ENCODE results near the gene THADA.

Gene THADA

DNA sequence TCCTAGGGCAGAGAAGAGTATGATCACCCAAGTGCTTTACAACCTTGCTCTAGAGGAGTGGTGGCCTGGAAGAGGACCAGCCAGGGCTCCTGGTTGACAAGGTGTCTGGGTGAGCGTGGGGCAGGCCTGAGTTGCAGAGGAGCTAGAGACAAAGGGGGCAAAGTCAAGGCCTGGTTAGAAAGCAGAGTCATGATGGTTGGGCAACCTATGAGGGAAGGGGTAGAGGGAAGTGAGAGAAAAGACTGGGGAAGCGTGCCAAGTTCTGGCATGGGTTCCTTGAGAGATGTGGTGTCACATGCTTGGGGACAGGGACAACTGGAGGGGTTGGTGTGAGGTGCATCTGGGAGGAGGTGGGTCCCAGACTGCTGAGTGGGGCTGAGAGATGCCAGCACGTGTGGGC, 382.9 kb downstream of the THADA start:
- Histone ChIP-seq H3K9me3 (ENCODE audit: control insufficient read depth in 2 of 2, low read length in 2 of 2) (no peaks in the 10 kb centered on the region), H3K4me1 (ENCODE audit: control insufficient read depth in 2 of 2, insufficient read depth in 2 of 2, low read length in 2 of 2) (peaks cover 23 to 30% of the 10 kb centered on the region in 2 donors), H3K27me3 (ENCODE audit: control insufficient read depth in 2 of 2, insufficient read depth in 2 of 2, low read length in 2 of 2) (no peaks in the 10 kb centered on the region), H3K36me3 (ENCODE audit: control insufficient read depth in 2 of 2, insufficient read depth in 2 of 2, low read length in 2 of 2) (no peaks in the 10 kb centered on the region), H3K9ac (ENCODE audit: low read depth in 1 of 2, low read length in 2 of 2) (no peak overlapping the region), H3K27ac (ENCODE audit: low read depth in 2 of 2, low read length in 2 of 2) (peak overlapping the region in 1 of 2 donors; percentile 14), H3K4me3 (ENCODE audit: low read length in 2 of 2) (no peak overlapping the region)

GRCh38 chr2:43212216-43212835, 383.5 kb downstream of the THADA start:
- Histone ChIP-seq H3K9ac (ENCODE audit: low read depth in 1 of 2, low read length in 2 of 2) (no peak overlapping the region), H3K4me3 (ENCODE audit: low read length in 2 of 2) (no peak overlapping the region), H3K4me1 (ENCODE audit: control insufficient read depth in 2 of 2, insufficient read depth in 2 of 2, low read length in 2 of 2) (peaks cover 18 to 26% of the 10 kb centered on the region in 2 donors)

GRCh38 chr2:43210467-43211303, 385.2 kb downstream of the THADA start:
- no peaks in the 10 kb centered on the region for H3K27me3 ChIP-seq (ENCODE audit: control insufficient read depth in 2 of 2, insufficient read depth in 2 of 2, low read length in 2 of 2)
- peak overlapping the region; percentile 56 to 73 for H3K9ac ChIP-seq (ENCODE audit: low read depth in 1 of 2, low read length in 2 of 2)
- peak overlapping the region; percentile 80 to 81 for H3K27ac ChIP-seq (ENCODE audit: low read depth in 2 of 2, low read length in 2 of 2)
- H3K9me3 ChIP-seq (ENCODE audit: control insufficient read depth in 2 of 2, low read length in 2 of 2): no peaks in the 10 kb centered on the region
- H3K36me3 ChIP-seq (ENCODE audit: control insufficient read depth in 2 of 2, insufficient read depth in 2 of 2, low read length in 2 of 2): no peaks in the 10 kb centered on the region
- peaks cover 15 to 25% of the 10 kb centered on the region in 2 donors for H3K4me1 ChIP-seq (ENCODE audit: control insufficient read depth in 2 of 2, insufficient read depth in 2 of 2, low read length in 2 of 2)
- H3K4me3 ChIP-seq (ENCODE audit: low read length in 2 of 2): peak overlapping the region in 1 of 2 donors; percentile 22

More at GRCh38 chr2:43212216-43212835, 383.5 kb downstream of the THADA start:
- Histone ChIP-seq H3K27ac (ENCODE audit: low read depth in 2 of 2, low read length in 2 of 2) (no peak overlapping the region), H3K36me3 (ENCODE audit: control insufficient read depth in 2 of 2, insufficient read depth in 2 of 2, low read length in 2 of 2) (no peaks in the 10 kb centered on the region), H3K9me3 (ENCODE audit: control insufficient read depth in 2 of 2, low read length in 2 of 2) (no peaks in the 10 kb centered on the region), H3K27me3 (ENCODE audit: control insufficient read depth in 2 of 2, insufficient read depth in 2 of 2, low read length in 2 of 2) (no peaks in the 10 kb centered on the region)

DNA sequence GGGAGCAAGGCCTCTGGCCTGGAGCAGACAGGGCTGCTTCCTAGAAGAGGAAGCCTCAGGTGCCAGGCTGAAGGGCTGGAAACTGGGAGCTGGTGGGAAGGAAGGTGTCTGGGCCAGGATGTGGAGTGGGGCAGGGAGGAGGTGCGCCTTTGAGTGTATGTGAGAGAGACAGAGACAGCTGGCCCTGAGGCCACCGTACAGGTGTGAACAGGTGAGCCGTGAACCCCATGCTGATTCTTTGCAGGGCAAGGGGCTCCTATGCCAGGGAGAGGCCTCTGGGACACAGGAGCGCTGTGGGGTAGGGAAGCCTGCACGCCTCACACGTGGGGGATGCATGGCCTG, 385.7 kb downstream of the THADA start:
- H3K9ac ChIP-seq (ENCODE audit: low read depth in 1 of 2, low read length in 2 of 2): peak overlapping the region; percentile 28 to 56
- H3K36me3 ChIP-seq (ENCODE audit: control insufficient read depth in 2 of 2, insufficient read depth in 2 of 2, low read length in 2 of 2): no peaks in the 10 kb centered on the region
- no peaks in the 10 kb centered on the region for H3K27me3 ChIP-seq (ENCODE audit: control insufficient read depth in 2 of 2, insufficient read depth in 2 of 2, low read length in 2 of 2)
- peaks cover 15 to 25% of the 10 kb centered on the region in 2 donors for H3K4me1 ChIP-seq (ENCODE audit: control insufficient read depth in 2 of 2, insufficient read depth in 2 of 2, low read length in 2 of 2)
- H3K9me3 ChIP-seq (ENCODE audit: control insufficient read depth in 2 of 2, low read length in 2 of 2): no peaks in the 10 kb centered on the region
- peak overlapping the region; percentile 80 to 81 for H3K27ac ChIP-seq (ENCODE audit: low read depth in 2 of 2, low read length in 2 of 2)
- H3K4me3 ChIP-seq (ENCODE audit: low read length in 2 of 2): no peak overlapping the region

DNA sequence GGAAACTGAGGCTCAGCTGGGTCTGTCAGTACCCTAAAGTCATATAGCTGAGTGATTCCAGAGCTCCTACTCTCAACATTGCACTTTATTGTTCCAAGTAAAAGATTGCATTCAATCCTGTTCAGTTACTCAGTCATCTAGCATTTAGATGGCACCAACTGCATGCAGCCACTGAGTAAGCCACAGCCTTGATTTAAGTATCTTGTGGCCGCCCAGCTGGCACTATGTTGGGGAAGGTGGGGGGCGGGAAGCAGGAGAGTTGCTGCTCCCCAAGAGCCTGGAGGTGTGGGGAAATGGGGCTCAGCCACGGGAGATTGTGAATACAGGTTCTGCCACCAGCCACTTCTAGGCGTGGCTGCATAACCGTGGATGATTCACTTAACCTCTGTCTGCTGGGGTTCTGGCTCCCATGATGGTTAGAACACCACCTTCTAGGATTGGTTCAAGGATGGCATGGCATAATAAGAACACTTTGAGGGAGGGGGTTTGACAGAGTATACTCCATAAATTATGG, 386.6 kb downstream of the THADA start:
- no peaks in the 10 kb centered on the region for H3K9me3 ChIP-seq (ENCODE audit: control insufficient read depth in 2 of 2, low read length in 2 of 2)
- no peak overlapping the region for H3K4me3 ChIP-seq (ENCODE audit: low read length in 2 of 2)
- peaks cover 15 to 25% of the 10 kb centered on the region in 2 donors for H3K4me1 ChIP-seq (ENCODE audit: control insufficient read depth in 2 of 2, insufficient read depth in 2 of 2, low read length in 2 of 2)
- H3K27me3 ChIP-seq (ENCODE audit: control insufficient read depth in 2 of 2, insufficient read depth in 2 of 2, low read length in 2 of 2): no peaks in the 10 kb centered on the region
- H3K27ac ChIP-seq (ENCODE audit: low read depth in 2 of 2, low read length in 2 of 2): peak overlapping the region in 1 of 2 donors; percentile 13
- H3K36me3 ChIP-seq (ENCODE audit: control insufficient read depth in 2 of 2, insufficient read depth in 2 of 2, low read length in 2 of 2): no peaks in the 10 kb centered on the region
- H3K9ac ChIP-seq (ENCODE audit: low read depth in 1 of 2, low read length in 2 of 2): no peak overlapping the region

DNA sequence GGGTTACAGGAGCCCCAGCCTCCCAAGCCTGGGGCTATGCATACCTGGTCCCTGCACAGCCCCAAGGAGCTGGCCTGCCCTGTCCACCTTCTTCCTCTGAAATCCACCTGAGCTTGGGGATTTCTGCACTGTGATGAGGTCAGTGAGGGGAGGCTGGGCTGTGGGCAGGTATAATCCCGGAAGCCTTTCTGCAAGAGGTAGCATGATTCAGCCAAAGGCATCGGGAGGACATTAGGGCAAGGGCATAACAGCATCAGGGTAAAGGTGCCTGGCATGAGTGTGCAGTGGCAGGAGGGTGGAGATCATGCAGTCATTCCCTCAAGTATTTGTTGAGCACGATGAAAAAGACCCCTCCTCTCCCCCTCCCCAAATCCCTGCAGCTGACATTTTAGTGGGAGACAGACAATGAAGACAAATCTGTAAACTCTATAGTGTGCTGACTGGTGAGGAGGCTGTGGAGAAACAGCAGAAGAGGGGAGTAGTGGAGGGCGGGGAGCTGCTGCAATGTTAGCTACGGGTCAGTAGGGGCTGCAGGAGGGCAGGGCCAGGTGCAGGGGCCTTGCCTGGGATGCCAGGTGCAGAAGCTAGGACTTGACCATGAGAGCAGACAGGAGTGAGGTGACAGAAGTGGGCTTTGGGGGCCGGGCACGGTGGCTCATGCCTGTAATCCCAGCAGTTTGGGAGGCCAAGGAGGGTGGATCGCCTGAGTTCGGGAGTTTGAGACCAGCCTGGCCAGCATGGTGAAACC, 388.1 kb downstream of the THADA start:
- H3K27ac ChIP-seq (ENCODE audit: low read depth in 2 of 2, low read length in 2 of 2): no peak overlapping the region
- no peak overlapping the region for H3K9ac ChIP-seq (ENCODE audit: low read depth in 1 of 2, low read length in 2 of 2)
- H3K9me3 ChIP-seq (ENCODE audit: control insufficient read depth in 2 of 2, low read length in 2 of 2): no peaks in the 10 kb centered on the region
- H3K27me3 ChIP-seq (ENCODE audit: control insufficient read depth in 2 of 2, insufficient read depth in 2 of 2, low read length in 2 of 2): no peaks in the 10 kb centered on the region
- peaks cover 15 to 25% of the 10 kb centered on the region in 2 donors for H3K4me1 ChIP-seq (ENCODE audit: control insufficient read depth in 2 of 2, insufficient read depth in 2 of 2, low read length in 2 of 2)
- no peaks in the 10 kb centered on the region for H3K36me3 ChIP-seq (ENCODE audit: control insufficient read depth in 2 of 2, insufficient read depth in 2 of 2, low read length in 2 of 2)
- no peak overlapping the region for H3K4me3 ChIP-seq (ENCODE audit: low read length in 2 of 2)

GRCh38 chr2:43206602-43207001, 389.2 kb downstream of the THADA start:
- Histone ChIP-seq H3K27ac (ENCODE audit: low read depth in 2 of 2, low read length in 2 of 2) (no peak overlapping the region), H3K27me3 (ENCODE audit: control insufficient read depth in 2 of 2, insufficient read depth in 2 of 2, low read length in 2 of 2) (no peaks in the 10 kb centered on the region), H3K4me1 (ENCODE audit: control insufficient read depth in 2 of 2, insufficient read depth in 2 of 2, low read length in 2 of 2) (peaks cover 15 to 25% of the 10 kb centered on the region in 2 donors), H3K4me3 (ENCODE audit: low read length in 2 of 2) (no peak overlapping the region), H3K9me3 (ENCODE audit: control insufficient read depth in 2 of 2, low read length in 2 of 2) (no peaks in the 10 kb centered on the region), H3K36me3 (ENCODE audit: control insufficient read depth in 2 of 2, insufficient read depth in 2 of 2, low read length in 2 of 2) (no peaks in the 10 kb centered on the region), H3K9ac (ENCODE audit: low read depth in 1 of 2, low read length in 2 of 2) (no peak overlapping the region)

- H3K4me1 ChIP-seq (ENCODE audit: control insufficient read depth in 2 of 2, insufficient read depth in 2 of 2, low read length in 2 of 2): peaks cover 0 to 9% of the 10 kb centered on the region in 2 donors
- no peaks in the 10 kb centered on the region for H3K36me3 ChIP-seq (ENCODE audit: control insufficient read depth in 2 of 2, insufficient read depth in 2 of 2, low read length in 2 of 2)
- H3K27ac ChIP-seq (ENCODE audit: low read depth in 2 of 2, low read length in 2 of 2): no peak overlapping the region
- no peaks in the 10 kb centered on the region for H3K9me3 ChIP-seq (ENCODE audit: control insufficient read depth in 2 of 2, low read length in 2 of 2)
- H3K27me3 ChIP-seq (ENCODE audit: control insufficient read depth in 2 of 2, insufficient read depth in 2 of 2, low read length in 2 of 2): no peaks in the 10 kb centered on the region
- no peak overlapping the region for H3K9ac ChIP-seq (ENCODE audit: low read depth in 1 of 2, low read length in 2 of 2)
- no peak overlapping the region for H3K4me3 ChIP-seq (ENCODE audit: low read length in 2 of 2)
These were observed 392.5 kb downstream of the THADA start for GRCh38 chr2:43203373-43203772.

DNA sequence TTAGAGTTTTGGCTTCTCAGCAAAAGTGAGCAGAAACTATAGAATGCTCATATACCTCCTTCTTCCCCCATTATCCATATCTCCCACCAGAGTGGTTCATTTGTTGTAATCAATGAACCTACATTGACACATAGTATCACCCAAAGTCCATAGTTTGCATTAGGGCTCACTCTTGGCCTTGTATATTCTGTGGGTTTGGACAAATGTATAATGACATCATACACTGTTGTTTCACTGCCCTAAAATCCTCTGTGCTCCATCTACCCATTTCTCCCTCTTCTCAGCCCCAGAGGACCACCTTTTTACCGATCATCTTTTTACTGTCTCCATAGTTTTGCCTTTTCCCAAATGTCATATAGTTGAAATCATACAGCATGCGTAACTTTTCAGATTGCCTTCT, 393.5 kb downstream of the THADA start:
- H3K9ac ChIP-seq (ENCODE audit: low read depth in 1 of 2, low read length in 2 of 2): no peak overlapping the region
- H3K27ac ChIP-seq (ENCODE audit: low read depth in 2 of 2, low read length in 2 of 2): no peak overlapping the region
- H3K4me1 ChIP-seq (ENCODE audit: control insufficient read depth in 2 of 2, insufficient read depth in 2 of 2, low read length in 2 of 2): peaks cover 0 to 6% of the 10 kb centered on the region in 2 donors
- no peaks in the 10 kb centered on the region for H3K27me3 ChIP-seq (ENCODE audit: control insufficient read depth in 2 of 2, insufficient read depth in 2 of 2, low read length in 2 of 2)
- no peaks in the 10 kb centered on the region for H3K36me3 ChIP-seq (ENCODE audit: control insufficient read depth in 2 of 2, insufficient read depth in 2 of 2, low read length in 2 of 2)
- H3K9me3 ChIP-seq (ENCODE audit: control insufficient read depth in 2 of 2, low read length in 2 of 2): no peaks in the 10 kb centered on the region
- no peak overlapping the region for H3K4me3 ChIP-seq (ENCODE audit: low read length in 2 of 2)

DNA sequence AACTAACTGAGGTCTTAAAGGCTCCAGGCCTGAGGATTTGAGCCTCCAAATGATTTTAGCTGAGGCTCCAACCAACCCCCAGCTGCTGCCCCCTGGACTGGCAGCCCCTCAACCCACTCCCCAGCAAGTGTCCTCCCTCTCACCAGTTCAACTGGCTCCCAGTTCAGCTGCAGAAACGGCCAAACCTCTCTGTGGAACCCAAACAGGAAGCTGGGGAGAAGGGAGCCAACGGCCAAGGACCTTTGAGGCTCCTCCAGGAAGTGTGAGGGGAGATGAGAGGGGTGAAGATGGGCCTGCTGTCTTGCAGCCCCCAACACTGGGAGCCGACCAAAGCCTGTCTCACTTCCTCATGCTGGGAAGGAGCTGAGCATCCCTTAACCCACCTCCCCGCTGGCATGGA, 394.3 kb downstream of the THADA start:
- Histone ChIP-seq H3K27ac (ENCODE audit: low read depth in 2 of 2, low read length in 2 of 2) (no peak overlapping the region), H3K4me3 (ENCODE audit: low read length in 2 of 2) (no peak overlapping the region), H3K27me3 (ENCODE audit: control insufficient read depth in 2 of 2, insufficient read depth in 2 of 2, low read length in 2 of 2) (no peaks in the 10 kb centered on the region), H3K36me3 (ENCODE audit: control insufficient read depth in 2 of 2, insufficient read depth in 2 of 2, low read length in 2 of 2) (no peaks in the 10 kb centered on the region), H3K9ac (ENCODE audit: low read depth in 1 of 2, low read length in 2 of 2) (no peak overlapping the region), H3K9me3 (ENCODE audit: control insufficient read depth in 2 of 2, low read length in 2 of 2) (no peaks in the 10 kb centered on the region), H3K4me1 (ENCODE audit: control insufficient read depth in 2 of 2, insufficient read depth in 2 of 2, low read length in 2 of 2) (peaks cover 0 to 6% of the 10 kb centered on the region in 2 donors)
